ENCODE measurements around the gene RUNX3.

Gene RUNX3

GRCh38 chr1:24927988-24928688 lies 1.9 kb downstream of the RUNX3 start:
- DNase-seq, result no peak

- no peak for DNase-seq
Observed at GRCh38 chr1:24927473-24927872, 2.6 kb downstream of the RUNX3 start.

GRCh38 chr1:24926563-24927249 lies 3.4 kb downstream of the RUNX3 start:
- no peak for DNase-seq

GRCh38 chr1:24925963-24926362 lies 4.1 kb downstream of the RUNX3 start:
- DNase-seq, result no peak

GRCh38 chr1:24925082-24925779 lies 4.8 kb downstream of the RUNX3 start:
- no peak for DNase-seq

- DNase-seq, result no peak
Observed at GRCh38 chr1:24923485-24924113, 6.5 kb downstream of the RUNX3 start.

GRCh38 chr1:24921938-24922662 lies 8.0 kb downstream of the RUNX3 start:
- DNase-seq, result no peak

GRCh38 chr1:24921412-24921811 lies 8.7 kb downstream of the RUNX3 start:
- DNase-seq, result no peak

GRCh38 chr1:24920533-24920925 lies 9.5 kb downstream of the RUNX3 start:
- no peak for DNase-seq

GRCh38 chr1:24919791-24920532 lies 10.1 kb downstream of the RUNX3 start:
- DNase-seq, result no peak

- DNase-seq, result no peak
Observed at GRCh38 chr1:24918995-24919605, 11.0 kb downstream of the RUNX3 start.

- no peak for DNase-seq
Observed at GRCh38 chr1:24918370-24918769, 11.7 kb downstream of the RUNX3 start.

- DNase-seq, result no peak
Observed at GRCh38 chr1:24917327-24918074, 12.6 kb downstream of the RUNX3 start.

- DNase-seq, result no peak
Observed at GRCh38 chr1:24915816-24916602, 14.1 kb downstream of the RUNX3 start.

- no peak for DNase-seq
Observed at GRCh38 chr1:24914226-24915069, 15.6 kb downstream of the RUNX3 start.

- DNase-seq, result no peak
Observed at GRCh38 chr1:24913616-24914225, 16.4 kb downstream of the RUNX3 start.

GRCh38 chr1:24913274-24913604 lies 16.8 kb downstream of the RUNX3 start:
- no peak for DNase-seq

GRCh38 chr1:24912376-24913273 lies 17.5 kb downstream of the RUNX3 start:
- DNase-seq, result no peak

Measured in NCI-H1930 (cell line).